Measurements from ENCODE around the gene TBCD. TPM values are rescaled to one million over a fixed set of nuclear protein-coding genes. Genes with fewer than 3 reads are reported as not detected.

Gene TBCD
- total RNA-seq, 1 donor from 2014 or later: 118 TPM

GRCh38 chr17:82924812-82925211 is 172.9 kb downstream of the TBCD start:
- H3K27me3 Mint-ChIP-seq (ENCODE audit: unreplicated experiment): peaks cover 4% of the 10 kb centered on the region
- DNase-seq: no peak
- peaks cover 2% of the 10 kb centered on the region for H3K4me1 Mint-ChIP-seq (ENCODE audit: low read depth, unreplicated experiment)
- no peak overlapping the region for H3K27ac Mint-ChIP-seq (ENCODE audit: unreplicated experiment)
- TF ChIP-seq, protein P1, sequence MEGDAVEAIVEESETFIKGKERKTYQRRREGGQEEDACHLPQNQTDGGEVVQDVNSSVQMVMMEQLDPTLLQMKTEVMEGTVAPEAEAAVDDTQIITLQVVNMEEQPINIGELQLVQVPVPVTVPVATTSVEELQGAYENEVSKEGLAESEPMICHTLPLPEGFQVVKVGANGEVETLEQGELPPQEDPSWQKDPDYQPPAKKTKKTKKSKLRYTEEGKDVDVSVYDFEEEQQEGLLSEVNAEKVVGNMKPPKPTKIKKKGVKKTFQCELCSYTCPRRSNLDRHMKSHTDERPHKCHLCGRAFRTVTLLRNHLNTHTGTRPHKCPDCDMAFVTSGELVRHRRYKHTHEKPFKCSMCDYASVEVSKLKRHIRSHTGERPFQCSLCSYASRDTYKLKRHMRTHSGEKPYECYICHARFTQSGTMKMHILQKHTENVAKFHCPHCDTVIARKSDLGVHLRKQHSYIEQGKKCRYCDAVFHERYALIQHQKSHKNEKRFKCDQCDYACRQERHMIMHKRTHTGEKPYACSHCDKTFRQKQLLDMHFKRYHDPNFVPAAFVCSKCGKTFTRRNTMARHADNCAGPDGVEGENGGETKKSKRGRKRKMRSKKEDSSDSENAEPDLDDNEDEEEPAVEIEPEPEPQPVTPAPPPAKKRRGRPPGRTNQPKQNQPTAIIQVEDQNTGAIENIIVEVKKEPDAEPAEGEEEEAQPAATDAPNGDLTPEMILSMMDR (IDR thresholded peaks at IDR 0.05; ENCODE audit: partially characterized antibody, unreplicated experiment): no peak
- no peak overlapping the region for H3K4me3 Mint-ChIP-seq (ENCODE audit: unreplicated experiment)
- H3K36me3 Mint-ChIP-seq (ENCODE audit: unreplicated experiment): peaks cover 9% of the 10 kb centered on the region
- peaks cover 4% of the 10 kb centered on the region for H3K9me3 Mint-ChIP-seq (ENCODE audit: unreplicated experiment)

GRCh38 chr17:82925336-82925735 is 173.5 kb downstream of the TBCD start:
- Mint-ChIP-seq H3K4me1 (ENCODE audit: low read depth, unreplicated experiment) (peaks cover 2% of the 10 kb centered on the region), H3K27ac (ENCODE audit: unreplicated experiment) (no peak overlapping the region), H3K36me3 (ENCODE audit: unreplicated experiment) (peaks cover 9% of the 10 kb centered on the region), H3K9me3 (ENCODE audit: unreplicated experiment) (peaks cover 4% of the 10 kb centered on the region), H3K27me3 (ENCODE audit: unreplicated experiment) (peaks cover 4% of the 10 kb centered on the region), H3K4me3 (ENCODE audit: unreplicated experiment) (no peak overlapping the region)
- no peak for DNase-seq
- TF ChIP-seq, protein P1 (IDR thresholded peaks at IDR 0.05; ENCODE audit: partially characterized antibody, unreplicated experiment): no peak

GRCh38 chr17:82926081-82926480 is 174.2 kb downstream of the TBCD start:
- Mint-ChIP-seq H3K4me1 (ENCODE audit: low read depth, unreplicated experiment) (peaks cover 2% of the 10 kb centered on the region), H3K36me3 (ENCODE audit: unreplicated experiment) (peaks cover 16% of the 10 kb centered on the region), H3K27ac (ENCODE audit: unreplicated experiment) (no peak overlapping the region), H3K9me3 (ENCODE audit: unreplicated experiment) (peaks cover 4% of the 10 kb centered on the region), H3K4me3 (ENCODE audit: unreplicated experiment) (no peak overlapping the region), H3K27me3 (ENCODE audit: unreplicated experiment) (peaks cover 6% of the 10 kb centered on the region)
- TF ChIP-seq, protein P1 (IDR thresholded peaks at IDR 0.05; ENCODE audit: partially characterized antibody, unreplicated experiment): no peak
- DNase-seq: no peak

DNA sequence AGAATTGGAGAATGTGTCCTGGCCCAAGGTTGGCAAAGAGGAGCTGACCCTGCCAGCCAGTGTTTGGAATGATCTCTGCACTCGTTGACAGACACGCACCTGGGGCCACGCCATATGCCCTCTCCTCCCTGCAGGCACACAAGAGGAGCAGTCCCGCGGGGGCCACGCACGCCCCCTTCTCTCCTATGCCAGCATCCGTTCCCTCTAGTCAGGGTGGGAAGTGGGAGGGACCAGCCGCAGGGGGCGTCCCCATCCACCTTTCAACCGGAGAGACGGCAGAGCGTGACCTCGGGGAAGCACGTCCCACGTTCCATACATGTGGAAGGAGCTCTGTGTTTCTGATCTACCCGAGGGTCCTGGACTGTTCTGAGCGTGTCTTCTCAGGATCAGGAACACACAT is 174.9 kb downstream of the TBCD start:
- H3K4me3 Mint-ChIP-seq (ENCODE audit: unreplicated experiment): no peak overlapping the region
- H3K36me3 Mint-ChIP-seq (ENCODE audit: unreplicated experiment): peaks cover 20% of the 10 kb centered on the region
- H3K9me3 Mint-ChIP-seq (ENCODE audit: unreplicated experiment): peaks cover 4% of the 10 kb centered on the region
- no peak overlapping the region for H3K27ac Mint-ChIP-seq (ENCODE audit: unreplicated experiment)
- TF ChIP-seq, protein P1 (IDR thresholded peaks at IDR 0.05; ENCODE audit: partially characterized antibody, unreplicated experiment): no peak
- H3K4me1 Mint-ChIP-seq (ENCODE audit: low read depth, unreplicated experiment): peaks cover 2% of the 10 kb centered on the region
- peaks cover 6% of the 10 kb centered on the region for H3K27me3 Mint-ChIP-seq (ENCODE audit: unreplicated experiment)
- no peak for DNase-seq

DNA sequence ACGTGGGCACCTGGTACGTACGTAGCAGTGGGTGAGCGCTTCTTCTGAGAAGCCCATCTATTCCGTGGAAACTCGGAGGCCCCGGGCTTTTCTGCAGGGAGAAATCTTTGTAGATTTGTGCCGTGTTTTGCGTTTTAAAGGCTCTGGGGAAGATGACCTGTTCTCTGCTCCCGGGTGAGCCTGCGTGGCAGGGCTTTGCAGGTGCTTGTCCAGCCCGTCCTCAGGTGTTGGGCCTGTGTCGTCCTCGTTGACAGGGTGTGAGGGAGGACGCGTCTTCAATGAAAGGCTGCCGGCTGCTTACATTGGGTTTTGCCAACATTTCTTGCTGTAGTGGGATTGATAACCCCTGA is 175.4 kb downstream of the TBCD start:
- TF ChIP-seq, protein P1 (IDR thresholded peaks at IDR 0.05; ENCODE audit: partially characterized antibody, unreplicated experiment): no peak
- H3K4me1 Mint-ChIP-seq (ENCODE audit: low read depth, unreplicated experiment): peaks cover 2% of the 10 kb centered on the region
- H3K4me3 Mint-ChIP-seq (ENCODE audit: unreplicated experiment): no peak overlapping the region
- H3K27me3 Mint-ChIP-seq (ENCODE audit: unreplicated experiment): peaks cover 6% of the 10 kb centered on the region
- peaks cover 5% of the 10 kb centered on the region for H3K9me3 Mint-ChIP-seq (ENCODE audit: unreplicated experiment)
- no peak for DNase-seq
- peaks cover 20% of the 10 kb centered on the region for H3K36me3 Mint-ChIP-seq (ENCODE audit: unreplicated experiment)
- no peak overlapping the region for H3K27ac Mint-ChIP-seq (ENCODE audit: unreplicated experiment)

Measured in glutamatergic neuron (in vitro differentiated cells).